ENCODE results near the gene PACRG.
A peak's percentile ranks its signal among the peaks of the same experiment; 100 is the strongest.

PACRG gene

DNA sequence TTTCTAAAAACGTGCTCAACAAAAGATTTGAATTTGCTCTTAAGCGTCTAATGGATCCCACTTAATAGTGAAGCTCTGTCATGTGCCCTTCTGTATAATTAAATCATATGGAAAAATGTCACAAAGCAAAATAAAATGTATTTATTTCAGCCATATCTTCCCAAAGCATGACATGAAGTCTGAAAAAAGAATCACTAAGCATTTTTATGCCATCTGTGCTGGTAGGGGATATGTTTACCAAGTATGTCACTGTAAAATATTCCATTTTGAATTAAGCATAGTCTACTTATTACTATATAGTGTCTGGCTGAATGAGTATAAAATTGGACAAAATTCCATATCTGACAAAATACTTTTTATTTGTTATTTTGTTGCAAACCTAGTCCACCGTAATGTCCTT is 438.7 kb downstream of the PACRG start:
- DNase-seq (ENCODE audit: low read depth in 2 of 3, low spot score in 2 of 3): no peak

DNA sequence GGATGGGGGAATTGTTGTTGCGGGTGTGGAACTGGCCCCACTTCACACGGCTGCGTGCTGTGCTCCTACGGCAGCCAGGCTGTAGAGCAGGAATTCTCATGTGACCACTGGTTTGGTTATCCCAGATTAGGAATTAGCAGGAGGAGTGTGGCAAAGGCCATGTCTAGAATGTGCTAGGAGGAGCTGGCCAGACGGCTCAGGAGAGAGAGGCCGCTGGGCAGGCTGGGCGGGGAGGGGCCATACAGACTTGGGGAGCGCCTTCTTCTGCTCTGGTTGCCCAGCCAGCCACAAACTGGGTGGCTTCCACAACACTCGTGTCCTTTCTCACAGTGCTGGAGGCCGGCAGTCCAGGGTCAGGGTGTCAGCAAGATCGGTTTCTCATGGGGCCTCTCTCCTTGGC is 441.7 kb downstream of the PACRG start:
- DNase-seq (ENCODE audit: low read depth in 2 of 3, low spot score in 2 of 3): no peak

DNA sequence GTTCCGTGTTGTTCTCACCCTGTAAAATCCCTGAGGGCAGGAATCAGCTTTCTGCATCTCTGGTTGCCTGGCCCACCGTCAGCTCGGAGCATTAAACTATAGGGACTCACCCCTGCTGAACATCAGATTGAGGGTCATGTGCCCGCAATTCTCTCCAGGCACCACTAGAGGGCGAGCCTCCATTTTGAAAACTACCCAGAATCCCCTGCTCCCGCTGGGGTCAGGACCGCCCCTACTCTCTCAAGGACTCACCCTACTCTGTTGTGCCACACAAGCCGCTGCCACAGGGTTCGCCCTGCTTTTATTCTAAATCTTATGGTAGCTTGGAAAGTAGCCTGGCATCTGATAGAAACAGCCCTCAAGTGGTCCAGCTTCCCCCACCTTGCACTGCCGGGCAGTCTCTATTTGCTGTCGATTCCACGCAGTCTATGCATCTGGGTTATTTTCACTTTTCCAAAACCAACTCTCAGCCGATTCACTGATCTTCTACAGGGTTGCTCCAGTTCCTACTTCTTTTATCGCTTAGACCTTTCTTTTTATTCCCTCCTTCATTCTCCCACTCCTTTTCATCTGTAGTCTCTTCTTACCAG is 442.6 kb downstream of the PACRG start:
- peak in 1 of 3 experiments; percentile 4 for DNase-seq (ENCODE audit: low read depth in 2 of 3, low spot score in 2 of 3)

DNA sequence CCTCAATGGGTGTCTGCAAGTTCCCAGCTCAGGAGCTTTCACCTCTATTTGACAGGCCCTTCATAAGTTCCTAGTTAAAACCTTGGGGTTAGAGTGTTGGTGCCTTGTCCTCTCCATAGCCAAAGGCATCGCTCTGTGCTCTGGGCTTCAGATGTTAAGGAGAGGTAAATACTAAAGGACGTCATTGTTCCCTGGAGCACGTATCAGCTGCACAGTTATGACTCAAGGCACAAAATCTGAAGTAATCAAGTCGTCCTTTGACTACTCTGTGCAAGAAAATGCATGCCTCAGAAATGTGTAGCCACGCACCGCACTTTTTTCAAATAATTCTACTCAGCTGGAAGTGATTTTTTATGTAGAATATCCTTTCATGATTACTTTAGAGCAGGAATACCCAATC is 446.0 kb downstream of the PACRG start:
- DNase-seq (ENCODE audit: low read depth in 2 of 3, low spot score in 2 of 3): no peak

DNA sequence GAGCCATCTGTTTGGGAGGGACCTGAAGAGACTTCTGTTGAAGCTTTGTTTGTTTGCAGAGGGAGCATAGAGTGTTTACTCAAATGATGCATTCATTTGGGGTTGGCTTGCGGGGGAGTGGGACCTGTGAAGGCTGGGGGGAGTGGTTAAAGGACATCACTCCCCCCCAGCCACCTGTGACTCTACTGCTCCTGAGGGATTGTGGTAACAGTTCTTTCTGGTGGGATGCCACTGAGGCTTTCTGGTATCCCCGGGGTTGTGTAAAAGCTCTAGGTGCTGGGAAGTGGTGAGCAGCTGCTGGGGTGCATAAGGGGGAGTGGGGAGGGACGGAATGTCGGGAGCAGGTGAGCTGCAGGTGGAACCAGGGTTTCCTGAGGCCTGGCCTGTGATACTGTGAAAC is 447.5 kb downstream of the PACRG start:
- no peak for DNase-seq (ENCODE audit: low read depth in 2 of 3, low spot score in 2 of 3)

GRCh38 chr6:163176097-163176496 is 448.3 kb downstream of the PACRG start:
- no peak for DNase-seq (ENCODE audit: low read depth in 2 of 3, low spot score in 2 of 3)

- no peak for DNase-seq (ENCODE audit: low read depth in 2 of 3, low spot score in 2 of 3)
These were observed 449.2 kb downstream of the PACRG start for GRCh38 chr6:163177007-163177406.

DNA sequence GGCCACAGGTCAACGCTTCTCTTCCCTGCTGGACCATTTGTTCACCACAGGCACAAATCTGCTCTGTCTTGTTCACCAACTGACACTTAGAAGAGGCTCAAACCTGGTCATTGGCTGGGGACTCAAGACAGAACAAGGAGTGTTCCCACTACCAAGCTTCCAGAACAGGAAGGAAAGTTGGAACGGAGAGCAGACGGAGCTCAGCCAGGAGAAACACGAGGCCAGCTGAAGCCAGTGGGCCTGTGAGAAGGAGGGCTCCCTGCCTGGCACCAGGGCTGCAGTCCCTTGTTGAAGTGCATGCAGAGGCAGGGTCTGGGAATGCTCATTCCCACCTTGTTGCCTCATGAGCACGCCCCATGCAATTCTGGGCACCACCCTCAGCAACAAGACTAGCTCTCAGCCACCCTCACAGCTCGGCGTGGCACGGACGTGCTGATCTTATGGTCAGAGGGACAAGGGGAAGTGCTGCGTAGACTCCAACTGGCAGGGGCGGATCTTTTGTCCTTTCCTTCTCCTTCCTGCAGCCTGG is 450.2 kb downstream of the PACRG start:
- no peak for DNase-seq (ENCODE audit: low read depth in 2 of 3, low spot score in 2 of 3)

DNA sequence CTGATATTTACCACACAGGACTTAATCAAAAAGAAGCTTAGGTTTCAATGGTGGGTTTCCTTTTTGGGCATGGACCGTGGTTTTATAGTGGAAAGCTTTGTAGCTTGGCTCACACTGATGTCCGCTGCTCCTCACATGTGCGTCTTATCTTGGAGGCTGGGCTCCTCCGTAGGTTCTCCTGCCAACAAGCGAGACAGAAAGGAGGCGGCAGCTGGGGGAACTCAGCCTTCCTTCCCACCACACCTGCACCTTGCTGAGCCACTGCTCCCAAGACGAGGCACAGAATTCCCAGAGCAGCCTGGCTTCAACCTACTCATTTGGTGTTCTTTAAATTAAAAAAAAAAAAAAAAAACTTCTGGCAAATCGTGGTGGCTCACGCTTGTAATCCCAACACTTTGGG is 451.3 kb downstream of the PACRG start:
- DNase-seq (ENCODE audit: low read depth in 2 of 3, low spot score in 2 of 3): no peak

DNA sequence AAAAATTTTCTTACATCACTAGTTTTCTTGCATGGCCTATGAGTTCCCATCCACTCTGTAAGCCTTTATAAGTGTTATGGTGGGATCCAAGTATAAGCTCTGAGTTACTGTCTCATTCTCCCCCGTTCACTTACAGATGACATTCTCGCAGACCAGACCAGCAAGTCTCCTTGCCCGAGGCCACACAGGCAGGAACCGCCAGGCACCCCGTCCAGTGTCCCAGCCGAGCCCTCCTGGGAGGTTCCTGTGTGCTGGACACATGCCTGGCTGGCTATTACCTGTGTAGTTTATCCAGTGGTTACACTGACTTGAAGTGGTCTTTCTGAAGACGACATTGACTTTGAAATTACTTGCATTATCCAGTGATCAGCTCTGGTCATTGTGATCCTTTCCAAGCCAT is 451.9 kb downstream of the PACRG start:
- DNase-seq (ENCODE audit: low read depth in 2 of 3, low spot score in 2 of 3): no peak

- DNase-seq (ENCODE audit: low read depth in 2 of 3, low spot score in 2 of 3): no peak
These were observed 453.2 kb downstream of the PACRG start for GRCh38 chr6:163180874-163181541.

GRCh38 chr6:163181666-163182180 is 453.9 kb downstream of the PACRG start:
- DNase-seq (ENCODE audit: low read depth in 2 of 3, low spot score in 2 of 3): no peak

DNA sequence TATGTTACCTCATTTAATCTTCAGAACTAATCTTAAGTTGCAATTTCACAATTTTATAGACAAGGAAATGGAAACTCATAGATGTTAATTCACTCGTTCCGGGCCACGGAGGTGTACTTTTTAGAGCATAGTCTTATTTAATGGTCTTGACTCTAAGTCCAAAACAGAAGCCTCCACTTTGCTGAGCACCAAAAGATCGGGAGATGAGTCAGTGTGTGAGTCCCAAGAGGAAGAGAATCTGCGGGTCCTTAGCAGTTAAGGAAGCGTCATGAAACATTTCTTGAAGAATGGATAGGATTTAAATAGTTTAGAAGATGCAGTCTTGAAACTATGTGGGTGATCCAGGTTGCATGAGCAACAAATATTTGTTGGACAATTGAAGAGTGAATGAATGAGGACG is 454.9 kb downstream of the PACRG start:
- DNase-seq (ENCODE audit: low read depth in 2 of 3, low spot score in 2 of 3): no peak

DNA sequence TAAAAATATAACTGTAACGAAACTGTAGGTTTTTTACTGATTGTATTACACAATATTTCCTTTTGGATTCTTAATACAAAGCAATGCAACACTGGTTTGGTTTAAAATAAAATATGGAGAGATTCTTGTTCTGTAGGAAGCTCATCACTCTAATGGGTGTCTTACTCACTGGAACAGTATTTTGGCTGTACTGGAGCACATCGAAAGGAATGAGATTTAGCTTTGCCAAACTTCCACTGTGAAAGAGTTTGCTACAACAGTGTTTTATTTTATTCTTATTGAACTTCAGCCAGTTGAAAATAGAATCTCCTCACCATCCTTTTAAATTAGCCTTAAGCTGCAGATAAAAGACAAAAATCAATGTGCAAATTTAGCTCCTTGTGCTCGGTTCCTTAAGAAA is 456.0 kb downstream of the PACRG start:
- no peak for DNase-seq (ENCODE audit: low read depth in 2 of 3, low spot score in 2 of 3)

DNA sequence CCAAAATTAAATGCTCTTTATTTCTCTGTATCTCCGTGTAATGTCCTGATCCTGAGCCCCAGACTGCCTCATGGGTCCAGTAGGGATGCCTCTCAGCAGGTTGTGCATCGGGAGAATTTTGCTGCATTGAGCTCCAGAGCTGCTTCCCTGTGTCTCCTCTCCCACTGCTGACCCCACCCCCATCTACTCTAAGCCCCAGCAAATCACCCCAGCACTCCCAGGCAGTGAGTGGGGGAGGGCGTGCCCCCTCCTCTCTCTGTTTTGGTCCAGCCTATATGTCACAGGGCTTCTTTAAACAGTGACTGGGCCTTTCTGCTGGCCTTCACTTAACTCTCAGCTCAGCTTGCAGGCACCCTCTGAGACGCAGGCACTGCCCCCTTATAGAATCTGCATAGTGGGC is 458.0 kb downstream of the PACRG start:
- no peak for DNase-seq (ENCODE audit: low read depth in 2 of 3, low spot score in 2 of 3)

DNA sequence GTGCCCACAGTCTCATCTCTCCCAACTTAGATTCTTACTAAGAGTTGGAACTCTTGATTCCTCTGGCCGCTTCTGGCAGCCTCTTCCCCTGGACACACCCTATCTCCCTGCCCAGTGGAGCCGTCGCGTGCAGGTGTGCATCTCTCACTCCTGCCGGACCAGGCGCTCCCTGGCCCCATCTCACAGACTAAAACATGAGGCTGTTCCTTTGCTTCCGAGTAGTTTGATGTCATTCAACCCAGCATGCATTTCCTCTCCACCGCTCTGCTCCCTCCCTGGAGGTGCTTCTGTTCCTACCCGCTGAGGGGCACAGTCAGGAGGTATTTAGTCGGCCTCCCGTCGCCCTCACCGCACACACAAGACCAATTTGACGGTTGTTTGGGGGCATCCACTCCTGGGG is 458.8 kb downstream of the PACRG start:
- DNase-seq (ENCODE audit: low read depth in 2 of 3, low spot score in 2 of 3): no peak

DNA sequence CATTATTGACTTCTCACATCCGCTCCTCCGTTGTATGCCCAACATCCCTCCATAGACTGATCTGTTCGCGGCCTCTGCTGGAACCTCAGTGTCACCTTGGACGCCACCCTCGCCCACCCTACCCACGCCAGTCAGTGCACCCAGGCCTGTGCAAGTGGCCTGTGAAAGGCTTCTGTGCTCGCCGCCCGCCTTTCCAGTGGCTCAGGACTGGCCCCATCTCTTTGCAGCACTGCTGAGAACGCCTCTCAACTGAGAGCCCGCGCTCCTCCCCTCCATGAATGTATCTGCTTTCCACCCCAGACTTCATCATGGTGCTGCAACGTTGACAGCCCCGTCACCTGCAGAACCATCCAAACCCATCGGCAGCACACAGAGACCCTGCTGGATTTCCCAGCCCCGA is 459.4 kb downstream of the PACRG start:
- DNase-seq (ENCODE audit: low read depth in 2 of 3, low spot score in 2 of 3): no peak

DNA sequence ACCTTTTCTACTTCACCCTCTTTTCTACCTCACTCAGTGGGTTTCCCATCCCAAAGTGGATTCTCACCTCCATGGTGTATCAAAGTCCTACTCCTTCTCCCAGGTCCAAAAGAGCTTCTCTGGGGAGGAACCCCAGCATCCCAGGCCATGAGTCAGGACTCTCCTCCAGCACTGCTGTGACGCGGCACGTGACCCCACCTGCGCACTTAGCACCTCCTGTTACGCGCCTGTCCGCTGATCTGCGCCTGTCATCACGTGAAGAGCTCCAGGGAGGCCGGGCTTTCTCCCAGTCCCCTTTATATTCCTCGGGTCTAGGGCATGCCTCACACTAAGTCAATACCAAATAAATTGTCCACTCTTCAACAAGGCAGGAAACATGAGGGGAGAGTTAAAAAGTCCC is 459.8 kb downstream of the PACRG start:
- DNase-seq (ENCODE audit: low read depth in 2 of 3, low spot score in 2 of 3): no peak

- DNase-seq (ENCODE audit: low read depth in 2 of 3, low spot score in 2 of 3): no peak
These were observed 461.0 kb downstream of the PACRG start for GRCh38 chr6:163188746-163189145.

- no peak for DNase-seq (ENCODE audit: low read depth in 2 of 3, low spot score in 2 of 3)
These were observed 461.8 kb downstream of the PACRG start for GRCh38 chr6:163189609-163190008.

- DNase-seq (ENCODE audit: low read depth in 2 of 3, low spot score in 2 of 3): no peak
These were observed 463.0 kb downstream of the PACRG start for GRCh38 chr6:163190786-163191185.

DNA sequence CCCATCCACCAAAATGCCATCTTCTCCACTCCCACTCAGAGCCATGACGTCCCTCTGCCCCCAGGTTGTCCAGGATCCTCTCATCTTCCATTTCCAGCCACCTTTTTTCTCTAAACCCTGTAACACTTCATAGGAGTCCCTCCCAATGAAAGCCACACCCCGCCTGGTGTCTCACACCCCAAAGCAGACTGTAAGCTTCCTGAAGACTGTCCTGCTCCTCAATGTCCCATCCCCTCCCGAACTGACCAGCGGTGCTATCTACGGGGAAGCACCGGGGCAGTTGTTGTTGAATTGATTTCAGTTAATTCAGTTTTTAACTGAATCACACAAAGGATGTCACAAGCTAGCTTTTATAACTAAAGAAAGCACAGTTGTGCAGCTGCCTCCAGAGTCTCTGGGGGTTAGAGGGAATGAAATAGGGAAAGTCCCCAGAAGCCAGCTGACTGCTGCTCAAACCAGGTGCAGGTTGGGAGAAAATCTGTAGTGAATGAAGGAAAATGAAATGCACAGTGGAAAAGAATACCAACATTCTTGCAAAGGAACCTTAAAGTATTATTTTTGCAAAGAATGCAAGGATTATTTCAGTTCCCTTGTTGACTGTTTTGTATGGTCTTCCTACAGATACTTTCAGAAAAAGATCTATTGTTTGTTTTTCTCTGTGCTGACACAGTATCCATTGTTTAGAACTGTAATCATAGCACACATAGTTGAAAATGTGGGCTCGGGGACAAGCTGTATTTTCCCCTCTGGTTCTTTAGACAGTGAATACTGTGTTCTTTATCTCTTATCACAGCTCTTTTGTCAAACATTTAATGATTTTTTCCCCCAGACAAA is 464.1 kb downstream of the PACRG start:
- no peak for DNase-seq (ENCODE audit: low read depth in 2 of 3, low spot score in 2 of 3)
